OCI-LY1 (cell line): ENCODE results near the gene CALHM5.
A peak's percentile ranks its signal among the peaks of the same experiment; 100 is the strongest.

Experiments
- H2AFZ ChIP-seq: fragments of 200-600 bp; sonication (generic), shearing (Covaris generic); 2 replicates; pipeline ENCODE4 v1.6.0; 2014; ENCODE audit warnings: antibody characterized with exemption, mild to moderate bottlenecking, low read length
- H3F3A ChIP-seq: fragments of 200-600 bp; sonication (generic), shearing (Covaris generic); 2 replicates; pipeline ENCODE4 v1.6.0; 2014; ENCODE audit warnings: mild to moderate bottlenecking, antibody characterized with exemption, low read length, moderate library complexity; ENCODE audit not compliant: insufficient read depth
- H3K27ac ChIP-seq: fragments of 200-600 bp; sonication (generic); 2 replicates; pipeline ENCODE4 v1.5.1; 2014; ENCODE audit warnings: low read length, mixed run types, mild to moderate bottlenecking, low read depth; ENCODE audit not compliant: poor library complexity, severe bottlenecking
- H3K27me3 ChIP-seq: fragments of 200-600 bp; sonication (generic); 2 replicates; pipeline ENCODE4 v1.6.0; 2014; ENCODE audit warnings: antibody characterized with exemption, mild to moderate bottlenecking, low read length, moderate library complexity; ENCODE audit not compliant: insufficient read depth
- H3K36me3 ChIP-seq: fragments of 200-600 bp; sonication (generic); 2 replicates; pipeline ENCODE4 v1.6.1; 2014; ENCODE audit warnings: mild to moderate bottlenecking, antibody characterized with exemption, low read length, moderate library complexity, mixed read lengths; ENCODE audit not compliant: insufficient read depth
- H3K4me1 ChIP-seq: fragments of 200-600 bp; sonication (generic); 2 replicates; pipeline ENCODE4 v1.5.1; 2014; ENCODE audit warnings: mild to moderate bottlenecking, low read length, moderate library complexity; ENCODE audit not compliant: insufficient read depth, severe bottlenecking
- H3K4me2 ChIP-seq: fragments of 200-600 bp; sonication (generic), shearing (Covaris generic); 2 replicates; pipeline ENCODE4 v1.6.1; 2014; ENCODE audit warnings: low read length
- H3K4me3 ChIP-seq: fragments of 200-600 bp; sonication (generic); 2 replicates; pipeline ENCODE4 v1.5.1; 2014; ENCODE audit warnings: low read length, low read depth, mild to moderate bottlenecking, mixed read lengths; ENCODE audit not compliant: poor library complexity, severe bottlenecking
- H3K79me2 ChIP-seq: fragments of 200-600 bp; shearing (Covaris generic); 2 replicates; pipeline ENCODE4 v1.6.1; 2016; ENCODE audit warnings: mixed run types, low read length, mixed read lengths; ENCODE audit not compliant: insufficient read depth
- H3K9ac ChIP-seq: fragments of 200-600 bp; sonication (generic), shearing (Covaris generic); 2 replicates; pipeline ENCODE4 v1.6.1; 2014; ENCODE audit warnings: mild to moderate bottlenecking, low read length, mixed read lengths
- H3K9me2 ChIP-seq: fragments of 200-600 bp; sonication (generic), shearing (Covaris generic); 2 replicates; pipeline ENCODE4 v1.6.1; 2014; ENCODE audit warnings: low read depth, mild to moderate bottlenecking, low read length, mixed read lengths
- H3K9me3 ChIP-seq: fragments of 200-600 bp; shearing (Covaris generic); 2 replicates; pipeline ENCODE4 v1.6.1; 2014; ENCODE audit warnings: low read length, mixed read lengths
- H4K20me1 ChIP-seq: fragments of 200-600 bp; sonication (generic), shearing (Covaris generic); 2 replicates; pipeline ENCODE4 v1.6.0; 2016; ENCODE audit warnings: mild to moderate bottlenecking, low read length; ENCODE audit not compliant: insufficient read depth
- CTCF ChIP-seq: fragments of 200-600 bp; sonication (generic), shearing (Covaris generic); IDR thresholded peaks from 2 replicates; pipeline ENCODE4 v1.5.1; 2017; ENCODE audit warnings: mild to moderate bottlenecking, antibody characterized with exemption, low read length, moderate library complexity, mixed read lengths
- EZH2 ChIP-seq: fragments of 200-600 bp; sonication (generic), shearing (Covaris generic); IDR thresholded peaks from 2 replicates; pipeline ENCODE4 v1.8.0; 2017; ENCODE audit warnings: borderline replicate concordance, mixed run types, mild to moderate bottlenecking, antibody characterized with exemption, low read length, moderate library complexity, mixed read lengths

The CALHM5 gene

GRCh38 chr6:116561377-116562018, 50.1 kb downstream of the CALHM5 start:
- Histone ChIP-seq H3K27ac (no peak overlapping the region), H2AFZ (no peak overlapping the region)

GRCh38 chr6:116562019-116562403, 50.6 kb downstream of the CALHM5 start:
- H3K4me2 ChIP-seq: no peak overlapping the region
- no peak overlapping the region for H3K27ac ChIP-seq
- no peak for TF ChIP-seq CTCF
- TF ChIP-seq EZH2: no peak
- H3K4me1 ChIP-seq: no peaks in the 10 kb centered on the region
- no peaks in the 10 kb centered on the region for H3K9me3 ChIP-seq
- no peak overlapping the region for H3K9ac ChIP-seq
- H3K4me3 ChIP-seq: no peak overlapping the region
- H3K36me3 ChIP-seq: no peaks in the 10 kb centered on the region
- H4K20me1 ChIP-seq: no peaks in the 10 kb centered on the region
- H3K27me3 ChIP-seq: no peaks in the 10 kb centered on the region
- H2AFZ ChIP-seq: no peak overlapping the region
- H3F3A ChIP-seq: no peaks in the 10 kb centered on the region
- no peaks in the 10 kb centered on the region for H3K9me2 ChIP-seq
- H3K79me2 ChIP-seq: no peaks in the 10 kb centered on the region

More at GRCh38 chr6:116561377-116562018, 50.1 kb downstream of the CALHM5 start:
- Histone ChIP-seq H3K4me1 (no peaks in the 10 kb centered on the region), H3K9me2 (no peaks in the 10 kb centered on the region), H3K36me3 (no peaks in the 10 kb centered on the region), H3K4me2 (no peak overlapping the region), H3K79me2 (no peaks in the 10 kb centered on the region), H3K9me3 (no peaks in the 10 kb centered on the region), H3K4me3 (no peak overlapping the region), H3K27me3 (no peaks in the 10 kb centered on the region), H4K20me1 (no peaks in the 10 kb centered on the region), H3K9ac (no peak overlapping the region), H3F3A (no peaks in the 10 kb centered on the region)
- TF ChIP-seq CTCF: peak; percentile 91
- no peak for TF ChIP-seq EZH2

GRCh38 chr6:116562614-116563013, 51.2 kb downstream of the CALHM5 start:
- H4K20me1 ChIP-seq: no peaks in the 10 kb centered on the region
- H3K27me3 ChIP-seq: no peaks in the 10 kb centered on the region
- H3F3A ChIP-seq: no peaks in the 10 kb centered on the region
- H3K9ac ChIP-seq: no peak overlapping the region
- H3K9me3 ChIP-seq: no peaks in the 10 kb centered on the region
- H3K9me2 ChIP-seq: no peaks in the 10 kb centered on the region
- no peaks in the 10 kb centered on the region for H3K79me2 ChIP-seq
- H3K4me3 ChIP-seq: no peak overlapping the region
- no peak overlapping the region for H2AFZ ChIP-seq
- H3K4me1 ChIP-seq: no peaks in the 10 kb centered on the region
- TF ChIP-seq CTCF: no peak
- no peak for TF ChIP-seq EZH2
- no peak overlapping the region for H3K27ac ChIP-seq
- no peaks in the 10 kb centered on the region for H3K36me3 ChIP-seq
- H3K4me2 ChIP-seq: no peak overlapping the region
